ENCODE data around the gene TJP3. TPM values are rescaled to one million over a fixed set of nuclear protein-coding genes. Genes with fewer than 3 reads are reported as not detected.

TJP3 gene
- total RNA-seq, 4 donors from 2014 or later, result 0.60 to 1.2 (median 0.88) TPM; not detected in 1

GRCh38 chr19:3773814-3774515 is 65.8 kb downstream of the TJP3 start:
- ATAC-seq (ENCODE audit: low FRiP score) (no peak), DNase-seq (ENCODE audit: low spot score) (no peak)
- TF ChIP-seq, protein P1, sequence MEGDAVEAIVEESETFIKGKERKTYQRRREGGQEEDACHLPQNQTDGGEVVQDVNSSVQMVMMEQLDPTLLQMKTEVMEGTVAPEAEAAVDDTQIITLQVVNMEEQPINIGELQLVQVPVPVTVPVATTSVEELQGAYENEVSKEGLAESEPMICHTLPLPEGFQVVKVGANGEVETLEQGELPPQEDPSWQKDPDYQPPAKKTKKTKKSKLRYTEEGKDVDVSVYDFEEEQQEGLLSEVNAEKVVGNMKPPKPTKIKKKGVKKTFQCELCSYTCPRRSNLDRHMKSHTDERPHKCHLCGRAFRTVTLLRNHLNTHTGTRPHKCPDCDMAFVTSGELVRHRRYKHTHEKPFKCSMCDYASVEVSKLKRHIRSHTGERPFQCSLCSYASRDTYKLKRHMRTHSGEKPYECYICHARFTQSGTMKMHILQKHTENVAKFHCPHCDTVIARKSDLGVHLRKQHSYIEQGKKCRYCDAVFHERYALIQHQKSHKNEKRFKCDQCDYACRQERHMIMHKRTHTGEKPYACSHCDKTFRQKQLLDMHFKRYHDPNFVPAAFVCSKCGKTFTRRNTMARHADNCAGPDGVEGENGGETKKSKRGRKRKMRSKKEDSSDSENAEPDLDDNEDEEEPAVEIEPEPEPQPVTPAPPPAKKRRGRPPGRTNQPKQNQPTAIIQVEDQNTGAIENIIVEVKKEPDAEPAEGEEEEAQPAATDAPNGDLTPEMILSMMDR (IDR thresholded peaks at IDR 0.05), result no peak

DNA sequence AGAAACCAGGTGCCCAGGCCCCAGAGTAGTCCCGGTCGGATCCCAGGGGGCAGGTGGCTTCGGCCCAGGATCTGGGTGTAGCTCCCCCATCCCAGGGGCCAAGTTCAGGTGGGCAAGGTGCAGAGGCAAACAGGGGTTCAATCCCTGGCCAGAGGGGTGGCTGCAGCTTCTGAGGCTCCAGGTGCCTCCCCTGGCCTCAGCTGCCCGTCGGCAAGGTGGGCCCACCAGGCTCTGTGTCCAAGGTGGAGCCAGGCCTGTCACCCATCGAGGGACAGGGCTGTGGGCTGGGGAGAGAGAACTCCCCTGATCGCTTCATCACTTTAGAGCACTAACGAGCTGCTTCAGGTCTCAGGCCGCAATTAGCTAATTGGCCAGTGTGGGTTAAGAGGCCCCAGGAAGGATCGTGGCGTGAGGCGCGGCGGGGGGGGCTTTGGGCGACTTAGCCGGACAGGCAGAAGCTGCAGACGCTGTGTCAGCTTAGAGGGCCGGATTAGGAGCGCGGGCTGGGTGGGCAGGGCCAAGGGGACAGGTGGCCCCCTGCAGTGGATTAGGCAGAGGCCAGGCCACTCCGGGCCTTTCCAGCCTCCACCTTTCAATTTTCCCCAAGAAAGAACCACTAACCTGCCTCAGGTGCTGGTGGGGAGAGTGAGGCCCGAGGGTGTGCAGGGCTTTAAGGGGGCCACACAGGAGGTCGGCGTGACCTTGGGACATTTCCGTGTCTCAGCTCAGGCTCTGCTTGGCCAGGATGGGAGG is 66.6 kb downstream of the TJP3 start:
- TF ChIP-seq, protein P1 (IDR thresholded peaks at IDR 0.05), result no peak
- no peak for DNase-seq (ENCODE audit: low spot score)
- ATAC-seq (ENCODE audit: low FRiP score), result no peak

DNA sequence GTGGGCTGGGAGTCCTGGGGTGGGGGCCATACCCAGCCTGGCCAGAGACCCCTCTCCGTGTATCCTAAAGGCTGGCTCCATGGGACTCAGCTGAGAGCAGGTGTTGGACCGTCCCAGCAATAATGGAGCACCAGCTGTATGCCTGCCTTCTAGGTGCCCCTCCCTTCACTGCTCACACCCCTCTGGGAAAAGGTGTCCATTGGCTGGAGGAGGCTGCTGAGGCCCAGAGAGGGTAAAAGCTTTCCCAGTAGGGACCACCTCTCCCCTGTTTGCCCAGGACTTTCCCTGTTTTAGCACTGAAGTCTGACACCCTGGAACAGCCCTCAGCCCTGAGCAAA is 67.2 kb downstream of the TJP3 start:
- TF ChIP-seq, protein P1 (IDR thresholded peaks at IDR 0.05), result no peak
- ATAC-seq (ENCODE audit: low FRiP score), result no peak
- no peak for DNase-seq (ENCODE audit: low spot score)

GRCh38 chr19:3775831-3776230 is 67.6 kb downstream of the TJP3 start:
- no peak for ATAC-seq (ENCODE audit: low FRiP score)
- no peak for DNase-seq (ENCODE audit: low spot score)
- TF ChIP-seq, protein P1 (IDR thresholded peaks at IDR 0.05), result no peak

GRCh38 chr19:3776479-3777040 is 68.4 kb downstream of the TJP3 start:
- ATAC-seq (ENCODE audit: low FRiP score) (no peak), DNase-seq (ENCODE audit: low spot score) (no peak)
- TF ChIP-seq, protein P1 (IDR thresholded peaks at IDR 0.05), result no peak

GRCh38 chr19:3778104-3778867 is 70.1 kb downstream of the TJP3 start:
- ATAC-seq (ENCODE audit: low FRiP score), result no peak
- no peak for DNase-seq (ENCODE audit: low spot score)
- TF ChIP-seq, protein P1 (IDR thresholded peaks at IDR 0.05), result no peak

Measured in omental fat pad (tissue), 4 donors.